CD4-positive, alpha-beta memory T cell (primary cell): ENCODE data around the gene FAM50B. TPM values are rescaled to one million over a fixed set of nuclear protein-coding genes. Genes with fewer than 3 reads are reported as not detected.

ENCODE experiments used
- CTCF ChIA-PET: fragments of 350-600 bp; sonication (Branson Sonifier 250); formaldehyde crosslinking; loops from one replicate; lab custom pipeline; 2021; ENCODE audit warnings: inconsistent platforms; ENCODE audit not compliant: partially characterized antibody; lab: Charles Lee
- POLR2A ChIA-PET: fragments of 350-600 bp; sonication (Branson Sonifier 250); formaldehyde crosslinking; loops from one replicate; lab custom pipeline; 2021; ENCODE audit not compliant: partially characterized antibody; lab: Charles Lee
- DNase-seq, 5 donors: peaks; one replicate each; pipeline versions ENCODE4 v3.0.0 to v3.0.0-alpha.2; 2020 to 2022; ENCODE audit warnings: mixed read lengths in 1 of 5
- H3K27ac ChIP-seq: one replicate; pipeline ENCODE4 v1.7.0; 2013; ENCODE audit warnings: low read depth, low read length
- H3K27me3 ChIP-seq: 2 replicates; pipeline ENCODE4 v1.7.0; 2013; ENCODE audit warnings: mild to moderate bottlenecking, low read length, moderate library complexity; ENCODE audit not compliant: insufficient read depth
- H3K36me3 ChIP-seq: 2 replicates; pipeline ENCODE4 v1.7.0; 2013; ENCODE audit warnings: mild to moderate bottlenecking, low read length, moderate library complexity; ENCODE audit not compliant: insufficient read depth
- H3K4me1 ChIP-seq: 2 replicates; pipeline ENCODE4 v1.7.0; 2013; ENCODE audit warnings: mild to moderate bottlenecking, low read length, moderate library complexity; ENCODE audit not compliant: insufficient read depth
- H3K4me3 ChIP-seq, 2 donors: one replicate each; pipeline ENCODE4 v1.7.0; 2013; ENCODE audit warnings: low read length in 2 of 2, mild to moderate bottlenecking in 1 of 2
- H3K9me3 ChIP-seq, 2 donors: one replicate each; pipeline ENCODE4 v1.7.0; 2013; ENCODE audit warnings: low read length in 2 of 2, control low read depth in 1 of 2; ENCODE audit not compliant: control insufficient read depth in 1 of 2
- H3K27ac Mint-ChIP-seq, 7 donors: one replicate each; pipeline ENCODE4 v1.8.0; 2020 to 2021; ENCODE audit warnings: mixed read lengths in 7 of 7, mild to moderate bottlenecking in 6 of 7, inconsistent platforms in 3 of 7, moderate library complexity in 3 of 7
- H3K27me3 Mint-ChIP-seq, 2 donors: one replicate each; pipeline ENCODE4 v1.8.0; 2020 to 2021; ENCODE audit warnings: mixed read lengths in 2 of 2
- H3K36me3 Mint-ChIP-seq, 2 donors: one replicate each; pipeline ENCODE4 v1.8.0; 2020 to 2021; ENCODE audit warnings: mixed read lengths in 2 of 2, inconsistent platforms in 1 of 2, mild to moderate bottlenecking in 1 of 2
- H3K4me1 Mint-ChIP-seq, 4 donors: one replicate each; pipeline ENCODE4 v1.8.0; 2020 to 2021; ENCODE audit warnings: mixed read lengths in 4 of 4, mild to moderate bottlenecking in 1 of 4
- H3K4me3 Mint-ChIP-seq, 8 donors: one replicate each; pipeline ENCODE4 v1.8.0; 2020 to 2021; ENCODE audit warnings: mixed read lengths in 8 of 8, mild to moderate bottlenecking in 7 of 8, moderate library complexity in 6 of 8, inconsistent platforms in 3 of 8
- H3K9me3 Mint-ChIP-seq, 8 donors: one replicate each; pipeline ENCODE4 v1.8.0; 2020 to 2021; ENCODE audit warnings: mixed read lengths in 8 of 8, mild to moderate bottlenecking in 5 of 8, inconsistent platforms in 3 of 8, moderate library complexity in 1 of 8
- intact Hi-C: fragments of 100-400 bp; cut with micrococcal nuclease; formaldehyde crosslinking; loops from one replicate; pipeline ENCODE4 v1.15.1; 2023
- polyA plus RNA-seq, 2 donors: library from polyadenylated mRNA; unstranded; fragments of 300-500 nt; fragmentation: Illumina TruSeq; gene quantifications; one replicate each; pipeline ENCODE4 v1.2.3, GENCODE V29; 2021
- total RNA-seq, 2 experiments: library from RNA; stranded (reverse); gene quantifications; one replicate each; pipeline ENCODE4 v1.2.3, GENCODE V29; 2021

The FAM50B gene
- total and polyA plus RNA-seq, 4 experiments from 2014 or later: 4.5 to 19.4 (median 15.2) TPM

DNA sequence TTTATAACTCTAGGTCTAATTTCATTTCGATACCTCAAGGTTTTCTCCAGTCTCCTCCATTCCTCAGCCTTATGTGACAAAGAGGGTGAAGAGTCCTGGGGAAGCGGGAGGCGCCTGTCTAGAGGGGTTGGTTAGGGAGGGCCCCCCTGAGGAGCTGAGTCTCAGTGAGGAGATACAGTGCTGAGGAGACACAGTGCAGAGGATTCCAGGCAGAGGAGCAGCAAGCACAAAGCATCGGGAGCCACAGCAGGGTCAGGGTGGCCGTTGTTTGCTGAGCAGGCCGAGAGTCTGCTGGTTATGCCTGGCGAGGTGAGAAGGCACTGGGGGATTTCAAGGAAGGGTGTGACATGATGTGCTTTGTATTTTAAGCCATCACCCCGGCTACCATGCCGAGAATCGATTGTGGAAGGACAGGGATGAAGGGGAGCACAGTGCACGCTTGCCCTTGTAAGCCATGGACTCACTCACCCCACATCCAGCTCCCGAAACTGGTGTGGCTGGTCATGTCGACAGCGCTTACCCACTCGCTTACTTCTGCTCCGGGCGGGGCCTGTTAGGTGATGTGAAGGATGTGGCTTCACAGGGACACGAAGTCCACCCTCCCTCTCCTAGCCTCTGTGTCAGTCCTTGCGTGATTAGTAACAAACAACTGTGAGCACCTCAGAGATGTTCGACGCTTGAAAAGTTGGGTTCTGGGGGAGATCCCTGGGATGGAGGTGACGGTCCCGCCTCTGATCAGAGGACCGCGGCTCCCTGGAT, 30.2 kb downstream of the FAM50B start:
- no peak for DNase-seq
- no peaks in the 10 kb centered on the region for H3K36me3 Mint-ChIP-seq
- Histone ChIP-seq H3K36me3 (no peaks in the 10 kb centered on the region), H3K4me1 (no peaks in the 10 kb centered on the region), H3K27ac (no peak overlapping the region), H3K27me3 (no peaks in the 10 kb centered on the region), H3K4me3 (no peak overlapping the region), H3K9me3 (no peaks in the 10 kb centered on the region)
- no peak overlapping the region for H3K27ac Mint-ChIP-seq
- CTCF ChIA-PET: no interaction called here
- intact Hi-C loops: no loop called here
- no peaks in the 10 kb centered on the region for H3K9me3 Mint-ChIP-seq
- POLR2A ChIA-PET: no interaction called here
- H3K4me1 Mint-ChIP-seq: no peaks in the 10 kb centered on the region
- no peaks in the 10 kb centered on the region for H3K27me3 Mint-ChIP-seq
- no peak overlapping the region for H3K4me3 Mint-ChIP-seq

GRCh38 chr6:3881711-3882421, 32.7 kb downstream of the FAM50B start:
- ChIA-PET POLR2A (no interaction called here), CTCF (no interaction called here)
- Mint-ChIP-seq H3K9me3 (no peaks in the 10 kb centered on the region), H3K4me3 (no peak overlapping the region), H3K27ac (no peak overlapping the region), H3K36me3 (no peaks in the 10 kb centered on the region), H3K27me3 (no peaks in the 10 kb centered on the region), H3K4me1 (no peaks in the 10 kb centered on the region)
- DNase-seq: no peak
- Histone ChIP-seq H3K4me1 (no peaks in the 10 kb centered on the region), H3K36me3 (no peaks in the 10 kb centered on the region), H3K27ac (no peak overlapping the region), H3K9me3 (no peaks in the 10 kb centered on the region), H3K27me3 (no peaks in the 10 kb centered on the region), H3K4me3 (no peak overlapping the region)
- intact Hi-C loops: no loop called here

DNA sequence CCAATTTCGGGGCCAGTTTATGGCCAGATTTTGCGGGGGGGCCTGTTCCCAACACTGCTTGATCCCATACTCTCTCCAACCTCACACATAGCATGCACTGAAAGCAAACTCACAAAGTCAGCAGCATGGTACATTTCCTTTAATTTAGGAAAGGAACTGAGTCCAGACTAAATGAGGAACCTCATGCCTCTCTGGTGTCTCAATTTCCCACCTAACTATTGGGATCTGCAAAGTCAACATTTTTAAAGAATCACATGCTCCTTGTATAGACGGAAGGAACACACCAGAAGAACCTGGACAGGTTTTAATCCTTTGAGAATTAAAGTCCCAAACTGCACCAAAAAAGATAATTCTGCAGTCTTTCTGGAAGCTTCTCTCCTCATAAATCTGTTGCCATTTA, 33.3 kb downstream of the FAM50B start:
- Mint-ChIP-seq H3K4me1 (peaks cover 0 to 2% (median 0%) of the 10 kb centered on the region in 4 donors), H3K36me3 (no peaks in the 10 kb centered on the region), H3K27ac (no peak overlapping the region), H3K9me3 (no peaks in the 10 kb centered on the region), H3K4me3 (no peak overlapping the region), H3K27me3 (no peaks in the 10 kb centered on the region)
- no peak for DNase-seq
- POLR2A ChIA-PET: no interaction called here
- CTCF ChIA-PET: no interaction called here
- Histone ChIP-seq H3K9me3 (no peaks in the 10 kb centered on the region), H3K4me1 (no peaks in the 10 kb centered on the region), H3K36me3 (no peaks in the 10 kb centered on the region), H3K27ac (no peak overlapping the region), H3K27me3 (no peaks in the 10 kb centered on the region), H3K4me3 (no peak overlapping the region)
- intact Hi-C loops: no loop called here

DNA sequence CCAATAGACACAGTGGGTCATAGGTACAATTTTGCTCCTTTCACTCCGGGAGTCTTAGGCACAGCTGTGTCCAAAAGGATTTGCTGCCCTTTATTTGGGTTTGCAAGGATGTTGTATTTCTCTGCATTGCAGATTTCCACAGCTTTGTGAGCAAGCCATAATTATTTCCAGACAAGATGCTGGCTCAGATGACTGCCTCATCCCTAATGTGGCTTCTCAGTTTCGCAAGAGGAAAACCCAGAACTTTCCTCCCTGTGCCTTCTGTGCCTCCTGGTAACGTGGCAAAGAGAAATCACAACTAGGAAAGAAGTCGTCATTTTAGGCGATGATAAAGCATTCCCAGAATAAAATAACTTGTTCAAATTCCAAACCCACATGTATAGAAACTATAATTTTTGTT, 33.7 kb downstream of the FAM50B start:
- POLR2A ChIA-PET: no interaction called here

GRCh38 chr6:3884007-3884745, 35.0 kb downstream of the FAM50B start:
- Mint-ChIP-seq H3K4me3 (no peak overlapping the region), H3K4me1 (peaks cover 0 to 3% (median 0%) of the 10 kb centered on the region in 4 donors), H3K9me3 (no peaks in the 10 kb centered on the region), H3K36me3 (no peaks in the 10 kb centered on the region), H3K27me3 (no peaks in the 10 kb centered on the region), H3K27ac (peak overlapping the region in 1 of 7 donors; percentile 40)
- Histone ChIP-seq H3K9me3 (no peaks in the 10 kb centered on the region), H3K36me3 (no peaks in the 10 kb centered on the region), H3K27me3 (no peaks in the 10 kb centered on the region), H3K4me3 (no peak overlapping the region), H3K4me1 (no peaks in the 10 kb centered on the region), H3K27ac (no peak overlapping the region)
- intact Hi-C loops: no loop called here
- DNase-seq: no peak
- ChIA-PET CTCF (interaction anchor here (0.8 kb wide), 1 partner anchor 94 kb away, joined by 3 read pairs; no protein-coding TSS in a partner anchor), POLR2A (no interaction called here)

More for the DNA sequence above, 33.7 kb downstream of the FAM50B start:
- H3K27ac ChIP-seq: no peak overlapping the region
- CTCF ChIA-PET: no interaction called here
- Mint-ChIP-seq H3K9me3 (no peaks in the 10 kb centered on the region), H3K27me3 (no peaks in the 10 kb centered on the region), H3K36me3 (no peaks in the 10 kb centered on the region), H3K27ac (no peak overlapping the region), H3K4me3 (no peak overlapping the region), H3K4me1 (peaks cover 0 to 3% (median 0%) of the 10 kb centered on the region in 4 donors)
- H3K9me3 ChIP-seq: no peaks in the 10 kb centered on the region
- H3K4me1 ChIP-seq: no peaks in the 10 kb centered on the region
- H3K36me3 ChIP-seq: no peaks in the 10 kb centered on the region
- H3K4me3 ChIP-seq: no peak overlapping the region
- intact Hi-C loops: no loop called here
- DNase-seq: no peak
- no peaks in the 10 kb centered on the region for H3K27me3 ChIP-seq

DNA sequence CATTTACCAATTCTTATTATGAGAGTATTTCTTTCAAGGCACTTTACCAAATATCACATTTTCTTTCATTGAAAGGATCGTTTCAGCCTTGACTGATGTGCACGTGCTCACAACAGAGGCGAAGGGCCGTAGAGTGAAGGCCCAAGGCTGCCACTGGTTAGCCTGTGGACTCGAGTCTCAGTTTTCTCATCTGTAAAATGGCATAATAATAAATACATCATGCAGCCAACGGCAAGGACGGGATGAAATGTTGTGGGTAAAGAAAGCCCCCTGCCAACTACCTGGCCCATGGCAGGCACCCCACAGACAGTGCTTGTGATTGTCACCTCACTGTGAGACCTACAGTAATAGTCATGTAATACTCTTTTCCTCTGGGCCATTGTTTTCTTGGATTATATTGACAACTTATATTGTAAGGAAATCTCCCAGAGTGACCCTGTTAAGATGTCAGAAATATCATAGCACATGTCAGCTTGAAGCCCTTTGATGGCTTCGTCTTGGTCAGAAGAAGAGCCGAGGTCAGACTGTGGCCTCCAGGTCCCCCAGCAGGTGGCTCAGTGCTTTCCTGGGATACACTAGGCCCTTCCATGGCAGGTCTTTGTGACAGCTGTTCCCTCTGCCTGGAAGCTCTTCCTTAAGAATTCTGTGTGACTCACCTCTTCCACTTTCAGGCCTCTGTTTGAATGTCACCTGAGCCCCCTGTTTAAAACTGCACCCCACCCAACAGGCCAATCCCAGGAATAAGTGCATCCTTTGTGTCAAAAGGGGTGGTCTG, 36.3 kb downstream of the FAM50B start:
- Mint-ChIP-seq H3K36me3 (no peaks in the 10 kb centered on the region), H3K27me3 (no peaks in the 10 kb centered on the region), H3K9me3 (no peaks in the 10 kb centered on the region), H3K27ac (no peak overlapping the region), H3K4me3 (no peak overlapping the region), H3K4me1 (peaks cover 0 to 3% (median 0%) of the 10 kb centered on the region in 4 donors)
- Histone ChIP-seq H3K4me1 (no peaks in the 10 kb centered on the region), H3K27me3 (no peaks in the 10 kb centered on the region), H3K9me3 (no peaks in the 10 kb centered on the region), H3K36me3 (no peaks in the 10 kb centered on the region), H3K4me3 (no peak overlapping the region), H3K27ac (no peak overlapping the region)
- no peak for DNase-seq
- CTCF ChIA-PET: interaction anchor here (1.3 to 1.8 kb wide), 2 partner anchors 48 to 92 kb away, joined by 3 to 5 read pairs; no protein-coding TSS in a partner anchor
- POLR2A ChIA-PET: interaction anchor here (0.8 kb wide), 1 partner anchor 36 kb away, joined by 3 read pairs; the partner anchor contains the start of gene FAM50B
- intact Hi-C loops: loop anchor here (5.0 kb wide), 1 partner anchor 38 kb away; the partner anchor contains the start of gene FAM50B
